Left lung (tissue), 14 donors: ENCODE measurements around the gene TMEM61. TPM values are rescaled to one million over a fixed set of nuclear protein-coding genes. Genes with fewer than 3 reads are reported as not detected.
A peak's percentile ranks its signal among the peaks of the same experiment; 100 is the strongest.
"Not testable (repeated sequence)": the region's sequence is repeated elsewhere in the genome, so short reads cannot be mapped to it uniquely, and the experiment has no call there.

Source experiments
- ATAC-seq: fragments of 200-7000 bp; cut with Tn5 transposase; one replicate; pipeline ENCODE4 v1.9.1; 2020; ENCODE audit warnings: moderate library complexity
- DNase-seq, 4 donors: peaks; one replicate each; pipeline ENCODE4 v3.0.0-alpha.2; 2013 to 2020
- H3K27ac ChIP-seq, 2 donors: fragments of 200-600 bp; sonication (generic) in 1 of 2; one replicate each; pipeline versions ENCODE4 v1.5.0 to v1.8.0; 2020 to 2021
- H3K27me3 ChIP-seq, 2 donors: fragments of 200-600 bp; sonication (generic) in 1 of 2; one replicate each; pipeline versions ENCODE4 v1.5.0 to v1.8.0; 2020 to 2021
- H3K36me3 ChIP-seq, 2 donors: fragments of 200-600 bp; sonication (generic) in 1 of 2; one replicate each; pipeline versions ENCODE4 v1.5.0 to v1.8.0; 2020 to 2021
- H3K4me1 ChIP-seq, 2 donors: fragments of 200-600 bp; one replicate each; pipeline ENCODE4 v1.8.0; 2021
- H3K4me3 ChIP-seq, 2 donors: fragments of 200-600 bp; sonication (generic) in 1 of 2; one replicate each; pipeline versions ENCODE4 v1.5.0 to v1.8.0; 2020 to 2021; ENCODE audit warnings: mild to moderate bottlenecking in 1 of 2
- H3K9me3 ChIP-seq, 2 donors: fragments of 200-600 bp; sonication (generic) in 1 of 2; one replicate each; pipeline versions ENCODE4 v1.5.0 to v1.8.0; 2020 to 2021
- CTCF ChIP-seq, 2 donors: fragments of 200-600 bp; sonication (generic) in 1 of 2; IDR thresholded peaks; one replicate each; pipeline versions ENCODE4 v1.5.0 to v1.8.0; 2021; ENCODE audit warnings: antibody characterized with exemption in 2 of 2
- intact Hi-C, 2 donors: fragments of 100-400 bp; cut with DNase I; formaldehyde crosslinking; loops; one replicate each; pipeline versions ENCODE4 v1.11.2 to v1.14.2; 2022
- long read RNA-seq, 12 donors: library from polyadenylated mRNA in 2 of 12; unstranded in 2 of 12; transcript quantifications; one replicate each; pipeline ENCODE4 v2.0.0 and lab custom pipeline, GENCODE V29; 2019 to 2026
- polyA plus RNA-seq, 6 donors: library from polyadenylated mRNA; unstranded; fragments of 120-200 nt; gene quantifications; one replicate each; pipeline ENCODE4 v1.2.1, GENCODE V29; 2013; ENCODE audit not compliant: insufficient read length in 6 of 6
- total RNA-seq, 2 donors: library from RNA; stranded (reverse); fragmentation: NEBNext Ultra II Directional; extraction: Animal tissue kit (Norgen Biotek cat#: 25700); gene quantifications; one replicate each; pipeline ENCODE4 v1.2.1, GENCODE V29; 2021
- donor health status: DM: no; HTN: yes; CAD: no.
- donor health status: DM: no; HTN: no; CAD: no.

The TMEM61 gene
- total RNA-seq: 1 to 10 TPM; 1.5 to 1.6 TPM
- polyA plus RNA-seq: under 1 TPM; 0.20 to 0.29 (median 0.27) TPM
- long read RNA-seq, donor 1: 0 reads
- long read RNA-seq, donor 2: 0 reads
- long read RNA-seq, donor 3: 0 reads
- long read RNA-seq, donor 4, partial matches to known transcripts: 0 of 1 reads
- long read RNA-seq, donor 4, other reads (novel, unspliced or antisense): 1 of 1 reads
- long read RNA-seq, donor 5: 0 reads
- long read RNA-seq, donor 6: 0 reads
- long read RNA-seq, donor 7: 0 reads
- long read RNA-seq, donor 8: 0 reads
- long read RNA-seq, donor 9: 0 reads
- long read RNA-seq, donor 10: 0 reads
- long read RNA-seq, donor 11: 0 reads
- long read RNA-seq, donor 12: 0 reads

GRCh38 chr1:54980528-54981241, at the start of gene TMEM61:
Gene TMEM61 (plus strand): TSS chr1:54980628. CDS start chr1:54981066, 438 bp downstream.
- no peaks in the 10 kb centered on the region for H3K9me3 ChIP-seq
- TF ChIP-seq CTCF (IDR thresholded peaks at IDR 0.05): no peak
- H3K4me1 ChIP-seq: no peaks in the 10 kb centered on the region
- H3K27me3 ChIP-seq: peaks cover 7 to 66% of the 10 kb centered on the region in 2 donors
- H3K27ac ChIP-seq: no peak within 1 kb of the TSS
- DNase-seq (peak in 2 of 4 donors; percentile 29 to 81), ATAC-seq (peak; percentile 91)
- intact Hi-C loops: no loop called here
- peak within 1 kb of the TSS; percentile 35 for H3K4me3 ChIP-seq
- H3K36me3 ChIP-seq: no peaks in the 10 kb centered on the region

- no peak for TF ChIP-seq CTCF (IDR thresholded peaks at IDR 0.05)
- no peak overlapping the region for H3K27ac ChIP-seq
- H3K36me3 ChIP-seq: no peaks in the 10 kb centered on the region
- H3K27me3 ChIP-seq: no peaks in the 10 kb centered on the region
- no peaks in the 10 kb centered on the region for H3K9me3 ChIP-seq
- ATAC-seq (no peak), DNase-seq (no peak)
- H3K4me1 ChIP-seq: no peaks in the 10 kb centered on the region
- no peak overlapping the region for H3K4me3 ChIP-seq
- intact Hi-C loops: no loop called here
These were observed 49.1 kb upstream of the TMEM61 start for GRCh38 chr1:54931275-54931840.

GRCh38 chr1:54934081-54934480, 46.3 kb upstream of the TMEM61 start:
- H3K27me3 ChIP-seq, intact Hi-C loops, DNase-seq, H3K36me3 ChIP-seq, ATAC-seq, H3K9me3 ChIP-seq, H3K27ac ChIP-seq, H3K4me3 ChIP-seq, H3K4me1 ChIP-seq: not testable (repeated sequence)

- DNase-seq (no peak), ATAC-seq (peak; percentile 67)
- no peak overlapping the region for H3K4me3 ChIP-seq
- no peaks in the 10 kb centered on the region for H3K4me1 ChIP-seq
- no peaks in the 10 kb centered on the region for H3K9me3 ChIP-seq
- H3K27ac ChIP-seq: no peak overlapping the region
- intact Hi-C loops: no loop called here
- no peaks in the 10 kb centered on the region for H3K36me3 ChIP-seq
- TF ChIP-seq CTCF (IDR thresholded peaks at IDR 0.05): no peak
- no peaks in the 10 kb centered on the region for H3K27me3 ChIP-seq
These were observed 45.6 kb upstream of the TMEM61 start for GRCh38 chr1:54934869-54935268.

GRCh38 chr1:54936791-54937190, 43.6 kb upstream of the TMEM61 start:
- Histone ChIP-seq H3K36me3 (no peaks in the 10 kb centered on the region), H3K9me3 (no peaks in the 10 kb centered on the region), H3K27me3 (no peaks in the 10 kb centered on the region), H3K27ac (no peak overlapping the region), H3K4me1 (no peaks in the 10 kb centered on the region), H3K4me3 (no peak overlapping the region)
- ATAC-seq: no peak
- no peak for TF ChIP-seq CTCF (IDR thresholded peaks at IDR 0.05)
- DNase-seq: no peak
- intact Hi-C loops: no loop called here
